Left lobe of liver (tissue), 2 donors: ENCODE results near the gene EFNA5. TPM values are rescaled to one million over a fixed set of nuclear protein-coding genes. Genes with fewer than 3 reads are reported as not detected.

Experiments
- ATAC-seq: fragments of 200-7000 bp; cut with Tn5 transposase; one replicate; pipeline ENCODE4 v1.9.1; 2020; ENCODE audit warnings: mild to moderate bottlenecking, moderate library complexity
- DNase-seq: peaks from one replicate; pipeline ENCODE4 v3.0.0-alpha.2; 2020; ENCODE audit warnings: low spot score
- total RNA-seq: library from RNA; stranded (reverse); gene quantifications from one replicate; pipeline ENCODE4 v1.2.1, GENCODE V29; 2021
- donor health status: DM: no; HTN: no; CAD: no; lungs with moderate emphysema.
- donor health status: DM: no; HTN: yes; CAD: no.

EFNA5 gene
- total RNA-seq, 1 donor from 2014 or later, result 0.60 TPM

DNA sequence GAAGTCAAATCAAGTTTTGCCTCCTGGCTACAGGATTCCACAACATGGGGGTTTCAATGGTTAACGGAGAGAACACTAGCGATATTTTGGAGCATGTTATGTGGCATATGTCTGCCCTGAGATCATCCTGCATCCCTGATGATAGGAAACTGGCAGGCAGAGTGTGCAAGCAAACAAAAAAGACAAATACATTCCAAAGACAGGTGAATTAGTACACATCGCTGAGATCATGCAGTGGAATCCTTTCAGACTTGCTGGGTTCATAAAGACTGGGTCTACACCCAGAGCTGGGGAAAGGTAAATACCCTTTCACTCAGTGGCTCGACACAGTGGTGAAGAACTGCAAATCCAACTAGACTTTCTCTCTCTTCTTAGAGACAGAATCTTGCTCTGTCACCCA lies 286.5 kb downstream of the EFNA5 start:
- DNase-seq (no peak), ATAC-seq (no peak)

DNA sequence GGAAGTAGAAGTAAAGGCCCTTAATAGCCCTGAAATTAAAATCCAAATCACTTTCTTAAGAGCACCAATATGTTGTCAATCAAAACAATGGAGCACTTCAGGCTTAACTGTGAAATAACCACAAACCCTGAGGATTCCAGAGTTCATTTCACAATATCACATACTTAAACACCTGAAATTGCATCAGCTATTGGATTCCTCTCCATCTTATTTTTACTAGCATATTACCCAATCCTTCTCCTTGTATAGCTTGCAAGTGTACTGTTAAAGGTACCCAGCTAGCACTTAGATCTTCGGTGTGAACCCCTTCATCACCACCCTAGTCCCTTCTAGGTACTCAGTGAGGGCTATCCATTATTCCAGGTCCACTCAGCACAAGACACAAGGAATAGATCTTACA lies 287.3 kb downstream of the EFNA5 start:
- no peak for ATAC-seq
- DNase-seq, result no peak

DNA sequence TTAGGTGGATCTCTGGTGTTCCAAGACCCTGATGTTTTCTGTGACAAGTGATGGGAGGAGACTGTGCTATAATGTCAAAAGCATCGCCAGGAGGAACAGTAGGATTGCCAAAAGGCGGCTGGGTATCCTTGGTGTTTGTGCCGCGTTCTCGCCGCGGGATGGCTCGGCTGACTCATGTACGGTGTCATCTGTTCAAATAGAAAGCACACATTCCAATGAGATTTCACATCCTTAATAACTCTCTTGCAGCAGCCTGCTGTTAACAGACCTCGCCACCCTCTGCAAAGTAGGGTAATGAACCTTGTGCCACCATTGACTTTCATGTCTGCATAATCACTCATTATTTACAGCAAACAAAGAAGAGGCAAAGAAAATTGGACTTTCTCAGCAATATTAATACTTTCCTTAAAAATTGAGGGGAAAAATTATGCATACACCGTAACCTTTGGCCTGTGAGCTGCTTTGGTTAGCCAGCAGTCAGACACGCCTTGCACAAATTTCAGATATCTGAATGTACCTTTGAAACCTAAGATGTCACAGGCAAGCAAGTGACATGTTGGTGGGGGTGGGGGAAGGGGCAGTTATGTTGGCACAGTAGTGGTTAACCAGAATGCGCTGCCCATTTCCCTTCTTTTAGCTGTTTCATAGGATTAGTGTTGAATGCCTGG lies 289.4 kb downstream of the EFNA5 start:
- ATAC-seq, result no peak

DNA sequence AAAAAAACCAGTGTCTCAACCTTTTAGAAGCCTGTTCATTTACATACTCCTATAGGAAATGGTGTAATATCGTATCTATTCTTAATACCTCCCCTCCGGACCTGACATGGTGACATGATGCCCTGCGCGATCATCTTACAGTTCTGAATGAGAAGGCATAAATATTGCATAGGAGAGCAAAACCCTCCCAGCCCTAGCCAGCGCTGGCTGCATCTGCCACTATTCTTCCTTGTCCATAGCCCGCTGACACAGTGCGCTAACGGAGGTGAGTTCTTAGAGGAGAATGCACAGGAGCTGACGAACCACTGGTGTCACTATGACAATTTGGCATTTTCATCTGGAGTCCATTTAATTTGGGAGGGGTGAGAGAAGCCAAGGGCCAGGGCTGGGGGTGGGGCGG lies 290.1 kb downstream of the EFNA5 start:
- ATAC-seq, result no peak
- DNase-seq, result no peak

More for the DNA sequence above, 289.4 kb downstream of the EFNA5 start:
- DNase-seq, result no peak

DNA sequence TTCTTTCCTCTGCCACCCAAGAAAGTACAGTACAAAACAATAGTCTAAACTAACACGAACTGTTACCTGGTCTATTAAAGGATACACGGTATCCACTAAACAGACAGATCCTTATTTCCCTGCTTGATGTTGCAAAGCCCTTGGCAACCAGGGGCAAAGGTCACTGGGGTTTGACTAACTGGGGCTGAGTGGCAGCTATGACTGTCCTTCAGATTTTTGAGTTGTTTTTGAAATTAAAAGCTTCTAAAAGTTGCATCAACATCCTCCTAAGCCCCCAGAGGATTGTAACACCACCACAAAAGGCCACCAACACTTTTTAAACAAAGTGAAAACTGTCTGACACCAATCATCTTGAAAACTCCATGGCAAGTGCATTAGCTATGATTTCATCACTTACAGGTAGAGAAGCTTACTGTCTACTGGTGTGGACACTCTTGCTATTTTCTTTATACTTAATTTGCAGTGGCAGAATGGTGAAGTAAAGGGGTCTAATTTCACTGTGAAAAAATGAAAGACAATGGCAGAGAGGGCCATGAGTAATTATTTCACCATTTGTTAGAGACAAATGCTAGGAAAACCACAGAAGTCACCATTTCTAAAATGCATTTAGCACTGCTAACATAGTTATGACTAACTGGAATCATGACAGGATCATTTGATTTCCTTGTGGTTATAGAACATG lies 292.4 kb downstream of the EFNA5 start:
- DNase-seq, result no peak
- no peak for ATAC-seq

DNA sequence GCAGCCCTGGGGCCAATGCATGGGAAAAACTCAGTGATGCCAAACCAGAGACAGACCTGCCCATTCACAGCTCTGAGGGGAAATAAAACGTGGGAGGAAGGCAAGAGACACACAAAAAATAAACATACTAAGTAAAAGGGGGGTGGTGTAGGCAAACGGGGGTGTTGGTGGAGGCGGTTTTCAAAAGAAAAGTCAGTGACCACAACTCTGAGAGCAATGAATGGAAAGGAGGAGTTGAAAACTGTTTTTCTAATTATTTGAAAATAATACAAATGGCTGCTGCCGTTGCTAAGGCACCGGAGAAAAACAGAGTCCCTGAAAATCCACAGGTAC lies 293.5 kb downstream of the EFNA5 start:
- ATAC-seq (no peak), DNase-seq (no peak)

DNA sequence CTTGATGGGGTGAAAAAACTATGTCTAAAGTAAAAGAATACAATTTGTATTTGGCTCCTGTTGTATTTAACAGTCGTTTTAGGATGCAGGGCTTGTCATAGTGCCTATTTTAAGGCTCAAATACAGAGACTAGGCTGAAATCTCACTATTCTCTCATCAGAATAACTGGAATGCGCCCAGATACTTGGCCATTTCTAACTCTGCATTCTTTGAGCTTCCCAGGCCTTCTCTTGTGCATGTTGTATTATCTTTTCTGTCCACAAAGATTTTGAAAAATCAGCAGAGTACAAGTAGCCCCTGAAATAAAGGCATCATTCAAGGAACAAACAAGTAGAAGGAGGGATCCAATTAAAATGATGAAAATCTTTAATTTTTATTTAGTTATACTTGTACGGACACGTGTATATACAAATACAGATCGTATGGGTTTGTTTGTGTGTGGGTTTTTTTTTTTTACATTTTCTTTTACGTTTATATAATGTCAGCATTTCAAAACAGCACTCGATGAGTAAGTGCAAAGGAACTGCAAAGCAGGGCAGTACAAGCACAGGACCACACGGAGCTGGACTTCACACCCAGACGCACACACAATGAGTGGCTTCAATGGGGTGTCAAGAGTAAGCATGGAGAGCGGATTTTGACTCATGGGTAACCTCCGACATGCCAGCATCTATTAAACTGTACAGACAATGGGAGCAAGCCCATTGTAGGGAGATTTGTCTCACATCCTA lies 294.0 kb downstream of the EFNA5 start:
- DNase-seq, result no peak
- ATAC-seq, result no peak

DNA sequence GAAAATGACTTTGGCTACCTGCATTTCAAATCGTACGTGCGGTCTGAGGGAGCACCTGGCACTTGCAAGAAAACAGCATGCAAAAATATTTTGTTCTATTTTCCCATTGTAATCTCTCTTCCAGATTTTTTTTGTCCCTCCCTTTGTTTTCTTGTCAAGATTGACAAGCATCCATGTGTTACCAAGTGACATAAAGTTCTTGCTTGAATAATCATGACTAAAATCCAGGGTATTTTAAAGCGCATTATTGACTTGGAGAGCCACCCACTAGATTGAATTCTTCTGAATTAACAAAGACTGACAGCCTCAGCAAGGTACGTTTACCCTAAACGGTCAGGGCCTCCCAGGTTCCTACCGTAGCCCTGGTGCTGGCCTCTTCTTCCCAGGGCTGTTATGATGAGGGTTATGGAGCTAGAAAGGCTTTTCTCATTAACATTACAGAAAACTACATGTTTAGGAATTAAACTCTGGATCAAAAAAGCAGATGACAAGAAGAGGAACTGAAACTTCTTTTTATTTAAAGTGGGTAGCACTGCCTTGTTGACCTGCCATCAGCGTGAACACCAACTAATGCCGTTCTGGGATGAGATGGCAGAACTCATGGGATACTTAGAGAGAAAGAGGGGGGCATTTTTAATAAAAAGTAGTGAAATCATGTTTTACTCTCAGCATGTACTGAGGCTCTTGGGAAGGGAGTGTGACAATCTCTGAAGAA lies 297.0 kb downstream of the EFNA5 start:
- DNase-seq, result no peak

DNA sequence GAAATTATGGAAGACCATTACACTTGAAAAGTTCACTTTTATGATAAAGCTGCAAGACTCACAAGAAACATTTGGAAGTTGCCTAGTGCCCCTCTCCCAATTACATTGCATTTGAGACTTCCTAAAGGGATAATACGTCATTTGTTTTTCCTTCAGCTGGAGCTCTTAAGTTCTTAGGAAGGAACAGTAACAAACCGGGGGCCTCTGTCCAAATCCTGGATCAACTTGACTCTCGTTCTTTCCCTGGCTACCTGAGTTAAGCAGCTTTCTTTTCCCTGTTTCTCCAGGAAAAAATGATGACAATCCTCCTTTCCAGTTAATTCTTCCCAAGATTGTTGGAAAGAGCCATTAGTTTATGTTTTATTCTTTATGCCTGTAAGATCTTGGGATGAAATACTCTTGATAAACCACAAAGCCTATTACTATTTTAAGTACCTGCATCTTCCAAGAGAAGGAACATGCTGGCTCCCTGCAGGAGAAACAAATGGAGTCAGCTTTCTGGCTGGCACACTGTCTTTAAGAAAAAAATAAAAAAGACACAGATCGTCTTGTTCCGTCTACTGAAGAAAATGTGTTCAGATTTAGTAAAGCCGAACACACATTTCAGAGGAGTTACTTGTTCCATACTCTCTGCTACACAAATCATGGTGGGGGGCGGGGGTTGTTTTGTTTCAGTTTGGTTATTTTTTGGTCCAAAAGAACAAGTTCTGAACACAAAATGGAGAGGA lies 297.9 kb downstream of the EFNA5 start:
- no peak for ATAC-seq
- no peak for DNase-seq

More for the DNA sequence above, 297.0 kb downstream of the EFNA5 start:
- no peak for ATAC-seq

DNA sequence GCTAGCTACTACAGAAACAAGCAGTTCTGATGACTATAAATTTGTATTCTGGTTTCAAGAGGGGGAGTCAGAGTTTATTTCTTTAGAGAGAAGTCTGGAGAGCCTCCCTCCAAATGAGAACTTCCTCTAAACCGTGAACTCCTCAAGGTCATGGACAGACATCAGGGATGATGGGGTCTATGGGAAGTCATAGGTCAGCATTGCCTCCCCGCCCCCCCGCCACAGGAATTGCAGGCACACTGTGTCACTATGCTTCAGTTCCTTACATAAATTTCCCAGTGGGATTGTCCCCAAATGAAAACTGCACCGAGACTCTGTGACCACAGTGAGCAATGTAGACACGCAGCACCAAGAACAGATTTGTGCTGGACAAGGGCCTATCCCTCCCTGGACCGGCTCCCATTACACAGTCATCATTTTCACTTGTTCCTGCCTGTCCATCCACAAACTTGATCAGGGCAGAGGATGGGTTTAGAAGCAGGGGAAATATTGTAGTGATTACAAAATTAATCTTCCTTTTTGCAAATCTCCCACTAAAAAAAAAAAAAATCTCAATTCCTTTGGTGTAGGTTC lies 300.3 kb downstream of the EFNA5 start:
- DNase-seq, result no peak
- ATAC-seq, result no peak

DNA sequence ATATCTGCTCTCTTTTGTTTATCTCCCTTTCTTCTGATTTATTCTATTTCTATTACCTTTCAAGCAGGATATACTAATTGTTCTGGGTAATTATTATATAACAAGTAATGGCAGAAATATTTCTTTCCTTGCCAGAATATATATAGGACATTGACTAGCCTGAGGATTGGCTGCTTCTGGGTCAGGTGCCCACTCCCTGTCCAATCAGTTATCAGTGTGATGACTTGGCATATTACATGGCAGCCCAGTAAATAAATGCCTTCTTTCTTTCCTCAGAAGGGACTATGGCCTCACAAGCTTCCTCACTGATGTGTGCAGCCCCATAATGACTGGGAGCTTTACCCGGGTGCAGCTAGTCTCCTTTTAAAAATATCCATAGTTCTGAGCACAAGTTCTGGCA lies 301.1 kb downstream of the EFNA5 start:
- no peak for ATAC-seq

DNA sequence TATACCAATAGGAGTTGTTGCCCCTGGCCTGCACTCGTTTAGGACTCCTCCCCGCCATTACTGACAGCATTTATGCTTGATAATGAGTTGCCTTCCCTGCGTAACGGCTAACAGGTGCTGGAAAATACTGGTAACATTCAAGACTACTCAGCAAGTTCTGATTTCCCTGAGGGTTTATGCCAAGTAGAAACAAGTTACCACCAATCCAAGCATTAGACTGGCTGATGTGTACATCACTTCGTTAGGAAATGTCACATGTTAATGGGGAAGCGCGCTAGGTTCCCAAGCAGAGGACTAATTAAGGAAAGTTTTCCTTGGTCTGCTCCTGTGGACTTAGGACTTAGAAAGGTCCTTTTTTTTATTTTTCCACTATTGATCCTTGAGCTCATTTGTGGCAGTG lies 302.1 kb downstream of the EFNA5 start:
- no peak for DNase-seq

More for the DNA sequence above, 301.1 kb downstream of the EFNA5 start:
- DNase-seq, result no peak

DNA sequence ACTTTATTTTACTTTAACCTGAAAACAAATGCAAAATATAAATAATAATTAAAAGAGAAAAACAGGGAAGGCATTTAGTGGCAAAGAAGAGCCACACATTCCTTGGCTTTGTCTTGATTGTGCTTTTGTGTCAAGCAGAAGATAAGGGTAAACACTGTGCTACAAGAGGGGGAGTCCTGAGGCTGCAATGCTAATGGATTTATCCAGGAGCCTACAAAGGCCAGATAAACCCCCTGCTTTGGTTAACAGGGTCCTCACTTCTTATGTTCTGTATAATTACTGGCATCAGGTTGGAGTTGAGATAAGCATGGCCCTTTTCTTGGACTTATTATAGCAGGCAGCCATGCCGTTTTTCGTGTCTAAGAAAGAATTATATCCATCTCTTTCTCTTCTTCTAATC lies 302.8 kb downstream of the EFNA5 start:
- ATAC-seq, result no peak
- no peak for DNase-seq

More for the DNA sequence above, 302.1 kb downstream of the EFNA5 start:
- no peak for ATAC-seq

DNA sequence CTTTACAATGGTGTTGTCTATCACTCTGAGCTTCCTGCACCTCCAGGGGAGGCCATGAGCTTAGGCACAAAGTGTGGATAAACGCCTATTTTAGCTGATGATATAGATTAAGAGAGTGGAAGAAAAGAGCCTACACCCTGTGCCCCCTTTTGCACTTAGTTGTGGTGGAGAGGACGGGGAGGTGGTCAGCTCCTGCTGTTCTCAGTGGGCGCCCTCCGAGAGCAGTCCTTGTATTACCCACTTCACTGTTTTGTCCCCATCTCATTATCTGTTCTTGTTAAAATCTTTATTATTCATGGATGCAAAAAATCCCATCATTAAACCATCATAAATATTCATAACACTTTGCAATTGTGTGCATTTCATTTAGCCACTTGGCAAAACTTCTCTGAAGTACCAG lies 303.3 kb downstream of the EFNA5 start:
- DNase-seq, result no peak
- ATAC-seq, result no peak

DNA sequence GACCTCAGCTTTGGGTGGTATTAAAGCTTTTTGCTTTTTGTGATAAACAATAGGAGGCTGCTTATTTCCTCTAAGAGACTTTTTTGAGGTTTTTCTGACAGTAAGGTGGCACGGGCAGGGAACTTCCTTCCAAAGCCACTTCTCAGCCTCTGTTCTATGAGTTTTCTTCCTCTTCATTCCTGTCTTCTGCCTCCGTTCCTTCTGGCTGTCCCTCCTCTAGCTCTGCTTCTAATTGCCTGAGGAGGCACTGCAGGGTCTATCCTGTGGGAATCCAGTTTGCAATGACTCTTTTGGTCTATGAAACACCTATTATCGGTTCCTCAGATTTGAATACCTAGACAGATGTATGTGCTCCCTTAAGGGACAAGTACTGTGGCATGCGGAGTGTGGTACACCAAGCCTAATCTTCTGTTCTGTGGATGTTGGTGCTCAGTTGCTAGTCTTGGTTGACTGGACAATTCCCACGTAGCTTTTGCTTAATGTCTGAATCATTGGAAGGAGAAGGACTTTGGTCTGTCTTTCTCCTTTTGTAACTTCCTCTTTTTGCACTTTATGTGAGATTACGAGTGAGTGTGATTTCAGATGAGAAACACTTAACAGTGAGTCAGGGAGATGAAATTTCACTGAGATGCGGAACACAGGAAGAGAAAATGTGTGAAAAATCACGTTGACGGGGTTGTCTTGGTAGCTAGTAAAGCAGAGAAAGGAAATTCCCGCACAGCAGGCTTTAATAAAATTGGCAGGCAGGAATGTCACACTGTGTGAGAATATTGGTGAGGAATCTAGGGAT lies 305.2 kb downstream of the EFNA5 start:
- DNase-seq (no peak), ATAC-seq (no peak)

DNA sequence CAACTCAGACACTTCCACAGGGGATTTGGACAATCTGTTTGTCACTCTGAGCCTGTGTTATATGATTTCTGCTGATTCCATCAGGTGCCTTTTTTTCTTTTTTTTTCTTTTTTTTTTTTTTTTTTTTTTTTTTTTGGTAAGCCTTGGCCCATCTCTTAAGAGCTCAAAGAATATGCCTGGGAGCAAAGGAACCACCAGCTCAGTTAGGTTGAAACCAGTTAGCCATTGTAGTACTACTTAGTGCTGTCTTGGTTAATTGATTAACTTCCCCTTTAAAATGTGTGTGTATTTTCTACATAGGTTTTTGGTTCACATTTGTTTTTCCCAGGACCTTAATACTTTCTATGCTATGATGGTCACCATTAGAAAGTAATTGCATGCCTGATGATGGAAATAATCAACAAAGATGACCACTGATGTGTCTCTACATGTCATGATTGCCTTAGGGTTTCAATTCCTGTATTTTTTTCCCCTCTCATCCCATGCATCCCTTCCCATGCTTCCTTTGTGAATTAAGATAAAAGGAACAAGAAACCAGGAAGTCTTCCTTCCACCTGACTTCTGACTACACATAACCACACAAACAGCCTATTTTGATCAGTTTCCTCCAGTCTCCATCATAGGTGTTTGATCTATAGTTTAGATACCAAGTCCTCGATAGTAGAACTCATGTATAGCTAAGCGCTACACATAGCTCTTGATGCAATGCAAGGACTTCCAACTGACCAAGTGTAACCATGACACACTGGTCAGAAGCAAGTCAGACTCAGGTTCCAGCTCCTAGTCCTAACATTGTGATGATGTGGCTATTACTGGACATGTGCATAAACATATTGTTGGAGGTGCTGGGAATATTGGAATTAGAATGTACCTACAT lies 306.1 kb downstream of the EFNA5 start:
- DNase-seq (no peak), ATAC-seq (no peak)

DNA sequence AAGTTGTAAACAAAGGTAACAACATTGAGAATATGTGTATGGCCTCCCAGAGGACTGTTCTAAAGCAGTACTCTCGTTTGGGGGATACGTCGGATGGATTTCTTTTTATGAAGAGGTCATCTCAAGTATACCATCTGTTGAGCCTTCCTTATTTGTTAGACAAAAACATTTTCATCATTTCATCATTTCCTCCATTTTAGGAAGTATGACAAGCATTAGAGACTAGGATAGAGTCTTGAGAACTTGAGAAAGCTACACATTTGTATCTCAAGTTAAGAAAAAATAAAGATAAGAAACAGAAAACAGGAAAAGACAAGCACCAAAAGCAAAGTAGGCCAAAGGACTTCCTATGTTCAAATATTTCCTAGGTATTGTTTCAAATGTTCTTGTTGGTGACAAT lies 307.0 kb downstream of the EFNA5 start:
- no peak for DNase-seq

DNA sequence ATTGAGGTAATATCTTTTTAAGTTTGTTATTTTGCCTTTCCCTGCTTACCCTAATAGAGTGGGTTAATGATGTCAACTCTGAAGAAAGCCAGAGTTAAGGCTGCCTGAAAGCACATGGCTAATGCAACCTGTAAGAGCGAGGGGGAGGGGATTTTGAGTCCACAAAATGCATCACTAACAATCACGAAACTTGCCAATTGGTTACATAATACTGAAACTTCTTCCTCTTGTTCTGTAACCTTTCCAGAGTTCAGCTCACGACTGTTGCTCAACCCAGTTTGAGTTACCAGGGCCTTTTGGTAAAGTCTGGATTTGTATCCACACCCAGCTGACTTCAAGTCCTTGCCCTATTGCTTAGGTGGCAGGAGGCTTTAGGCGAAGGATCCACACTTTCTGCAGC lies 308.8 kb downstream of the EFNA5 start:
- DNase-seq, result peak; percentile 51

More for the DNA sequence above, 307.0 kb downstream of the EFNA5 start:
- ATAC-seq, result no peak

DNA sequence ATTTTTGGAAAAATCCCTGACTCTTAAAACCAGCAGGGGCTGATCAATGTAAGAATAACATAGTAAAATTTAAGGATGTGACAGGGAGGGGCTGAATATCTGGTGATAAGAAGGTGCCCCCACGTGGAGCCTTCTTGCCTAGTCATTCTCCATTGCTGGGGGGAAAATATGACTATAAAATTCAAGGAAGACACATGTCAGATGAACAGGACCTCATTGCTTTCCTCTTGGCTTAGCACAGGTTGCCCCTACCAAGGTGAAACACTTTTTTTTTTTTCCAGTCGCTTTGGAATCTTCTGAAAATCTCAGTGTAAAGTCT lies 310.9 kb downstream of the EFNA5 start:
- ATAC-seq, result no peak
- no peak for DNase-seq

More for the DNA sequence above, 308.8 kb downstream of the EFNA5 start:
- peak; percentile 84 for ATAC-seq
